A549 (cell line): ENCODE data around the gene MRGPRD. TPM values are rescaled to one million over a fixed set of nuclear protein-coding genes. Genes with fewer than 3 reads are reported as not detected.

Source experiments
- ATAC-seq, 2 experiments: fragments of 200-7000 bp in 1 of 2; fragments of >200 bp in 1 of 2; cut with Nextera tagmentation in 1 of 2; cut with Tn5 transposase in 1 of 2; 3 replicates each; pipeline versions ENCODE4 v1.8.0 to v1.9.1; 2018 to 2020; ENCODE audit warnings: mild to moderate bottlenecking in 1 of 2, moderate library complexity in 1 of 2
- CTCF ChIA-PET: fragments of 300-600 bp; sonication (Branson Sonifier 250); formaldehyde crosslinking; extraction: SDS; loops from one replicate; lab custom pipeline; 2021; ENCODE audit warnings: antibody characterized with exemption, inconsistent platforms; lab: Yijun Ruan, JAX
- POLR2A ChIA-PET: fragments of 350-600 bp; formaldehyde crosslinking; extraction: SDS; loops from one replicate; lab custom pipeline; 2021; ENCODE audit warnings: antibody characterized with exemption, inconsistent platforms; lab: Yijun Ruan, JAX
- DNase-seq, 2 experiments: peaks; one replicate each; pipeline versions ENCODE4 v3.0.0 to v3.0.0-alpha.2; 2011 to 2016; ENCODE audit warnings: low read depth in 1 of 2, low spot score in 1 of 2
- FAIRE-seq: peaks from 2 replicates; lab custom pipeline; 2011; peaks lifted over from hg19 to GRCh38; lab: Jason Lieb, UNC
- H3K27ac ChIP-seq, 2 experiments: fragments of >200 bp; sonication (Bioruptor Twin); formaldehyde crosslinking; 3 replicates each; pipeline ENCODE4 v1.5.1; 2016 to 2017
- H3K4me1 ChIP-seq: fragments of >200 bp; sonication (Bioruptor Twin); formaldehyde crosslinking; 3 replicates; pipeline ENCODE4 v1.6.1; 2016
- H3K4me2 ChIP-seq: fragments of >200 bp; sonication (Bioruptor Twin); formaldehyde crosslinking; 3 replicates; pipeline ENCODE4 v1.6.1; 2016
- H3K4me3 ChIP-seq: fragments of >200 bp; sonication (Bioruptor Twin); formaldehyde crosslinking; 3 replicates; pipeline ENCODE4 v1.5.1; 2016
- H3K9me3 ChIP-seq: fragments of >200 bp; sonication (Bioruptor Twin); formaldehyde crosslinking; 3 replicates; pipeline ENCODE4 v1.6.1; 2016
- CBX2 ChIP-seq: fragments of 200-600 bp; sonication (generic); IDR thresholded peaks from 2 replicates; pipeline ENCODE4 v1.6.1; 2016; ENCODE audit warnings: low read depth, mild to moderate bottlenecking, borderline replicate concordance
- CEBPB ChIP-seq, 2 experiments: fragments of >200 bp in 1 of 2; sonication (Bioruptor Twin) in 1 of 2; formaldehyde crosslinking in 1 of 2; IDR thresholded peaks; 2 replicates each; pipeline ENCODE4 v1.6.1; 2012 to 2016
- EHF ChIP-seq: fragments of 250-450 bp; sonication (Bioruptor Pico); IDR thresholded peaks from 2 replicates; pipeline ENCODE4 v1.5.0; 2020; ENCODE audit warnings: mild to moderate bottlenecking
- EHMT2 ChIP-seq: fragments of 200-600 bp; sonication (generic); IDR thresholded peaks from 2 replicates; pipeline ENCODE4 v1.6.1; 2016; ENCODE audit warnings: antibody characterized with exemption, low read depth, mild to moderate bottlenecking, moderate library complexity
- FOSB ChIP-seq: fragments of 250-450 bp; sonication (Bioruptor Pico); IDR thresholded peaks from 2 replicates; pipeline ENCODE4 v1.5.0; 2020; ENCODE audit warnings: mild to moderate bottlenecking, moderate library complexity
- HDAC2 ChIP-seq: fragments of 200-600 bp; sonication (generic); IDR thresholded peaks from 2 replicates; pipeline ENCODE4 v1.6.1; 2016
- HES2 ChIP-seq: fragments of >200 bp; sonication (Bioruptor Twin); formaldehyde crosslinking; IDR thresholded peaks from 2 replicates; pipeline ENCODE4 v1.6.1; 2016
- HEYL ChIP-seq: fragments of 250-450 bp; sonication (Bioruptor Pico); IDR thresholded peaks from 2 replicates; pipeline ENCODE4 v1.8.0; 2021; ENCODE audit warnings: mild to moderate bottlenecking, moderate library complexity
- HOXA7 ChIP-seq: fragments of 250-450 bp; sonication (Bioruptor Pico); IDR thresholded peaks from 2 replicates; pipeline ENCODE4 v1.5.0; 2020; ENCODE audit warnings: mild to moderate bottlenecking, moderate library complexity
- HOXB5 ChIP-seq: fragments of 250-450 bp; sonication (Bioruptor Pico); IDR thresholded peaks from 2 replicates; pipeline ENCODE4 v1.5.0; 2020; ENCODE audit warnings: mild to moderate bottlenecking, moderate library complexity
- JUNB ChIP-seq: fragments of >200 bp; sonication (Bioruptor Twin); formaldehyde crosslinking; IDR thresholded peaks from 2 replicates; pipeline ENCODE4 v1.6.1; 2016
- KDM1A ChIP-seq: fragments of 200-600 bp; sonication (generic); IDR thresholded peaks from 2 replicates; pipeline ENCODE4 v1.6.1; 2016; ENCODE audit warnings: low read depth, mild to moderate bottlenecking
- MAZ ChIP-seq: fragments of 150-350 bp; IDR thresholded peaks from 2 replicates; pipeline ENCODE4 v1.6.1; 2014; ENCODE audit warnings: antibody characterized with exemption, low read depth, low read length, borderline replicate concordance
- PHF8 ChIP-seq: fragments of 200-600 bp; sonication (generic); IDR thresholded peaks from 2 replicates; pipeline ENCODE4 v1.6.1; 2016; ENCODE audit warnings: low read depth, mild to moderate bottlenecking, antibody characterized with exemption, moderate library complexity, borderline replicate concordance
- RCOR1 ChIP-seq: fragments of 150-350 bp; IDR thresholded peaks from 2 replicates; pipeline ENCODE4 v1.6.1; 2014; ENCODE audit warnings: antibody characterized with exemption, low read length, low read depth
- RFX5 ChIP-seq: fragments of 450-650 bp; IDR thresholded peaks from 2 replicates; pipeline ENCODE4 v1.7.1; 2014; ENCODE audit warnings: antibody characterized with exemption, mild to moderate bottlenecking, moderate library complexity
- ZNF302 ChIP-seq: fragments of 250-450 bp; sonication (Bioruptor Pico); IDR thresholded peaks from 2 replicates; pipeline ENCODE4 v1.9.0; 2021; ENCODE audit warnings: inconsistent platforms, mild to moderate bottlenecking, moderate library complexity
- ZSCAN20 ChIP-seq: fragments of 250-450 bp; sonication (Bioruptor Pico); IDR thresholded peaks from 2 replicates; pipeline ENCODE4 v1.8.0; 2022; ENCODE audit warnings: mild to moderate bottlenecking, moderate library complexity
- WGBS: methylation state at CpG from one replicate; pipeline ENCODE4 v1.1.6; 2017; ENCODE audit errors: missing lambda C conversion rate; 5-methylcytosine and 5-hydroxymethylcytosine counted together
- polyA plus RNA-seq, 4 experiments: library from polyadenylated mRNA; depleted of rRNA in 3 of 4; stranded (reverse); fragments of >200 nt; fragmentation: RNase III in 1 of 4; extraction: RNeasy Plus Mini Kit Qiagen cat#74134 plus additional on column Dnase treatment in 1 of 4; gene quantifications; 2 replicates in 3 of 4; 3 replicates in 1 of 4; pipeline ENCODE4 v1.2.3, GENCODE V29; 2011 to 2017
- TF ChIP-seq, protein P1 (sequence below): fragments of 250-450 bp; sonication (Bioruptor Pico); IDR thresholded peaks from 2 replicates; pipeline ENCODE4 v1.5.0; 2021; ENCODE audit warnings: mild to moderate bottlenecking, moderate library complexity, borderline replicate concordance
- TF ChIP-seq, protein P2 (sequence below): fragments of 150-350 bp; IDR thresholded peaks from 2 replicates; pipeline ENCODE4 v1.6.1; 2014; ENCODE audit warnings: low read depth, mild to moderate bottlenecking, low read length
- TF ChIP-seq, protein P3 (sequence below): fragments of >200 bp; sonication (Bioruptor Twin); formaldehyde crosslinking; IDR thresholded peaks from 3 replicates; pipeline ENCODE4 v1.5.1; 2016

MRGPRD gene
- polyA plus RNA-seq, 2 of the 4 experiments (the other 2 are of a cell fraction) = not detected

DNA sequence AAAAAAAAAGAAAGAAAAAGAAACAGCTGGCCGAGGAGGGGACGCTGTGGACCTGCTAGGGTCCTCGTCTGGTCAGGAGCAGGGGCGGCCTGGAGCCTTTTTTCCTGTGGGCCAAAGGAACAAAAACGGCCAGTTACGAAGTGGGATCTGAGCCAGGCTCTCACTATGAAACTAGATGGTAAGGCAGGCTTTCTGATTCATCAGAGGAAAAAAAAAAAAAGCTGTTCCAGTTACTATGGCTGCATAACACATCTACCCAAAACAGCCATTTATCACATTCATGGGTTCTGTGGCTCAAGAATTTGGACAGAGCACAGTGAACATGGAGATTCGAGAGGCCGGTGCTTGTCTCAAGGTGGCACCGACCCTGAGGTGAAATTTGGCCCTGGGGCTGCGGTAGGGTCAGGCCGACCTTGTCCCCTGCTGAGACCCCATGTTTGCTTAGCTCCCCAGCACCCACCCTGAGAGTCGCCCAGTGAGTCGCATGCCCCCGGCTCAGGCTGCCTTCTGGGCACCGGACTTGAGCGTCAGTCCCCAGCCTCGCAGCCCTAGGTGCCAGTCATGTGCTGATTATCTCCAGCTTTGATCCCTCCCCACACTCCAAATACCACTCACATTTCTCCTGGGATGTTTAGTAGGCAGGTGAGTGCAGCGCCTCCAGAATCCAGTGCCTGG, 34.2 kb downstream of the MRGPRD start:
- FAIRE-seq (no peak), ATAC-seq (peak in 1 of 2 experiments; percentile 49; a peak in 3 of 6 replicates), DNase-seq (peak; percentile 31 to 33)
- WGBS = 86% methylated on average over 18 of the region's 18 CpGs
- TF ChIP-seq HEYL (CRISPR knock-in tag) (no peak), KDM1A (no peak)
- H3K27ac ChIP-seq = no peak overlapping the region
- ChIA-PET POLR2A (interaction anchor here (1.4 kb wide), 1 partner anchor 62 kb away, joined by 3 read pairs; no protein-coding TSS in a partner anchor), CTCF (interaction anchor here (1.4 kb wide), 3 partner anchors 16 to 214 kb away, joined by 3 to 6 read pairs (median 3); no protein-coding TSS in a partner anchor)
- no peak overlapping the region for H3K4me2 ChIP-seq
- no peak overlapping the region for H3K4me3 ChIP-seq
- no peaks in the 10 kb centered on the region for H3K4me1 ChIP-seq
- H3K9me3 ChIP-seq = no peaks in the 10 kb centered on the region

GRCh38 chr11:68942751-68943271, 38.0 kb downstream of the MRGPRD start:
- POLR2A ChIA-PET = no interaction called here
- CTCF ChIA-PET = interaction anchor here (0.6 kb wide), 1 partner anchor 56 kb away, joined by 3 read pairs; no protein-coding TSS in a partner anchor

GRCh38 chr11:68942095-68942620, 38.6 kb downstream of the MRGPRD start:
- ChIA-PET POLR2A (no interaction called here), CTCF (interaction anchor here (3.7 kb wide), 1 partner anchor 8 kb away, joined by 17 read pairs; no protein-coding TSS in a partner anchor)
- Histone ChIP-seq H3K27ac (no peak overlapping the region), H3K4me3 (no peak overlapping the region), H3K4me1 (no peaks in the 10 kb centered on the region), H3K4me2 (no peak overlapping the region), H3K9me3 (no peaks in the 10 kb centered on the region)
- ATAC-seq (no peak), DNase-seq (no peak), FAIRE-seq (no peak)
- WGBS = 86% methylated on average over 11 of the region's 11 CpGs
- TF ChIP-seq, protein P1, sequence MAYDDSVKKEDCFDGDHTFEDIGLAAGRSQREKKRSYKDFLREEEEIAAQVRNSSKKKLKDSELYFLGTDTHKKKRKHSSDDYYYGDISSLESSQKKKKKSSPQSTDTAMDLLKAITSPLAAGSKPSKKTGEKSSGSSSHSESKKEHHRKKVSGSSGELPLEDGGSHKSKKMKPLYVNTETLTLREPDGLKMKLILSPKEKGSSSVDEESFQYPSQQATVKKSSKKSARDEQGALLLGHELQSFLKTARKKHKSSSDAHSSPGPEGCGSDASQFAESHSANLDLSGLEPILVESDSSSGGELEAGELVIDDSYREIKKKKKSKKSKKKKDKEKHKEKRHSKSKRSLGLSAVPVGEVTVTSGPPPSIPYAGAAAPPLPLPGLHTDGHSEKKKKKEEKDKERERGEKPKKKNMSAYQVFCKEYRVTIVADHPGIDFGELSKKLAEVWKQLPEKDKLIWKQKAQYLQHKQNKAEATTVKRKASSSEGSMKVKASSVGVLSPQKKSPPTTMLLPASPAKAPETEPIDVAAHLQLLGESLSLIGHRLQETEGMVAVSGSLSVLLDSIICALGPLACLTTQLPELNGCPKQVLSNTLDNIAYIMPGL (CRISPR knock-in tag) = no peak
- no peak for TF ChIP-seq JUNB
- TF ChIP-seq, protein P2, sequence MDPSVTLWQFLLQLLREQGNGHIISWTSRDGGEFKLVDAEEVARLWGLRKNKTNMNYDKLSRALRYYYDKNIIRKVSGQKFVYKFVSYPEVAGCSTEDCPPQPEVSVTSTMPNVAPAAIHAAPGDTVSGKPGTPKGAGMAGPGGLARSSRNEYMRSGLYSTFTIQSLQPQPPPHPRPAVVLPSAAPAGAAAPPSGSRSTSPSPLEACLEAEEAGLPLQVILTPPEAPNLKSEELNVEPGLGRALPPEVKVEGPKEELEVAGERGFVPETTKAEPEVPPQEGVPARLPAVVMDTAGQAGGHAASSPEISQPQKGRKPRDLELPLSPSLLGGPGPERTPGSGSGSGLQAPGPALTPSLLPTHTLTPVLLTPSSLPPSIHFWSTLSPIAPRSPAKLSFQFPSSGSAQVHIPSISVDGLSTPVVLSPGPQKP = no peak
- TF ChIP-seq PHF8 = no peak
- TF ChIP-seq HES2 = no peak

More at GRCh38 chr11:68942751-68943271, 38.0 kb downstream of the MRGPRD start:
- Histone ChIP-seq H3K4me3 (no peak overlapping the region), H3K4me1 (no peaks in the 10 kb centered on the region), H3K4me2 (no peak overlapping the region), H3K27ac (no peak overlapping the region), H3K9me3 (no peaks in the 10 kb centered on the region)
- WGBS = 73% methylated on average over 3 of the region's 9 CpGs
- DNase-seq = no peak
- ATAC-seq = peak in 1 of 2 experiments; percentile 30; a peak in 2 of 6 replicates
- no peak for FAIRE-seq
- no peak for TF ChIP-seq ZNF302 (CRISPR knock-in tag)
- no peak for TF ChIP-seq HOXA7 (CRISPR knock-in tag)
- TF ChIP-seq, protein P3, sequence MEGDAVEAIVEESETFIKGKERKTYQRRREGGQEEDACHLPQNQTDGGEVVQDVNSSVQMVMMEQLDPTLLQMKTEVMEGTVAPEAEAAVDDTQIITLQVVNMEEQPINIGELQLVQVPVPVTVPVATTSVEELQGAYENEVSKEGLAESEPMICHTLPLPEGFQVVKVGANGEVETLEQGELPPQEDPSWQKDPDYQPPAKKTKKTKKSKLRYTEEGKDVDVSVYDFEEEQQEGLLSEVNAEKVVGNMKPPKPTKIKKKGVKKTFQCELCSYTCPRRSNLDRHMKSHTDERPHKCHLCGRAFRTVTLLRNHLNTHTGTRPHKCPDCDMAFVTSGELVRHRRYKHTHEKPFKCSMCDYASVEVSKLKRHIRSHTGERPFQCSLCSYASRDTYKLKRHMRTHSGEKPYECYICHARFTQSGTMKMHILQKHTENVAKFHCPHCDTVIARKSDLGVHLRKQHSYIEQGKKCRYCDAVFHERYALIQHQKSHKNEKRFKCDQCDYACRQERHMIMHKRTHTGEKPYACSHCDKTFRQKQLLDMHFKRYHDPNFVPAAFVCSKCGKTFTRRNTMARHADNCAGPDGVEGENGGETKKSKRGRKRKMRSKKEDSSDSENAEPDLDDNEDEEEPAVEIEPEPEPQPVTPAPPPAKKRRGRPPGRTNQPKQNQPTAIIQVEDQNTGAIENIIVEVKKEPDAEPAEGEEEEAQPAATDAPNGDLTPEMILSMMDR = no peak
- no peak for TF ChIP-seq HOXB5 (CRISPR knock-in tag)
- no peak for TF ChIP-seq EHF
- TF ChIP-seq HDAC2 = no peak
- TF ChIP-seq MAZ = no peak
- no peak for TF ChIP-seq EHMT2
- no peak for TF ChIP-seq ZSCAN20 (CRISPR knock-in tag)
- no peak for TF ChIP-seq CEBPB (IDR thresholded peaks at IDR 0.05)
- TF ChIP-seq RFX5 = no peak
- no peak for TF ChIP-seq FOSB (CRISPR knock-in tag)
- TF ChIP-seq CBX2 = no peak
- no peak for TF ChIP-seq JUNB
- TF ChIP-seq RCOR1 = no peak
- no peak for TF ChIP-seq PHF8
- no peak for TF ChIP-seq HES2
- TF ChIP-seq, all 56 proteins: peak for 0
